Measurements from ENCODE around the gene LOC128125822.

Gene LOC128125822

GRCh38 chr6:63578757-63579156 lies 6.5 kb downstream of the LOC128125822 start:
- H3K79me2 ChIP-seq = peaks cover 2% of the 10 kb centered on the region
- H3K36me3 ChIP-seq (ENCODE audit: control insufficient read depth, insufficient read depth, low read length) = no peaks in the 10 kb centered on the region
- H3K4me2 ChIP-seq (ENCODE audit: low read length) = no peak overlapping the region
- H3K9me3 ChIP-seq (ENCODE audit: control insufficient read depth, low read length) = no peaks in the 10 kb centered on the region
- H3K27ac ChIP-seq = no peak overlapping the region
- no peaks in the 10 kb centered on the region for H3K27me3 ChIP-seq (ENCODE audit: control insufficient read depth, insufficient read depth, low read length)
- peaks cover 5% of the 10 kb centered on the region for H3K4me1 ChIP-seq
- no peak overlapping the region for H3K9ac ChIP-seq
- no peak overlapping the region for H3K4me3 ChIP-seq (ENCODE audit: low read depth, low read length)
- TF ChIP-seq CTCF (IDR thresholded peaks at IDR 0.05) = no peak
- H2AFZ ChIP-seq = no peak overlapping the region

GRCh38 chr6:63579937-63580703 lies 7.8 kb downstream of the LOC128125822 start:
- Histone ChIP-seq H3K9ac (no peak overlapping the region), H3K27me3 (ENCODE audit: control insufficient read depth, insufficient read depth, low read length) (no peaks in the 10 kb centered on the region), H3K27ac (no peak overlapping the region), H2AFZ (no peak overlapping the region), H3K36me3 (ENCODE audit: control insufficient read depth, insufficient read depth, low read length) (no peaks in the 10 kb centered on the region), H3K79me2 (no peaks in the 10 kb centered on the region), H3K4me3 (ENCODE audit: low read depth, low read length) (no peak overlapping the region), H3K4me2 (ENCODE audit: low read length) (no peak overlapping the region), H3K4me1 (no peaks in the 10 kb centered on the region), H3K9me3 (ENCODE audit: control insufficient read depth, low read length) (no peaks in the 10 kb centered on the region)
- TF ChIP-seq CTCF (IDR thresholded peaks at IDR 0.05) = no peak

- Histone ChIP-seq H3K27ac (no peak overlapping the region), H3K4me1 (no peaks in the 10 kb centered on the region), H3K36me3 (ENCODE audit: control insufficient read depth, insufficient read depth, low read length) (no peaks in the 10 kb centered on the region), H2AFZ (no peak overlapping the region), H3K27me3 (ENCODE audit: control insufficient read depth, insufficient read depth, low read length) (no peaks in the 10 kb centered on the region), H3K4me3 (ENCODE audit: low read depth, low read length) (no peak overlapping the region), H3K9ac (no peak overlapping the region), H3K4me2 (ENCODE audit: low read length) (no peak overlapping the region), H3K9me3 (ENCODE audit: control insufficient read depth, low read length) (no peaks in the 10 kb centered on the region), H3K79me2 (no peaks in the 10 kb centered on the region)
- TF ChIP-seq CTCF (IDR thresholded peaks at IDR 0.05) = no peak
These were observed 8.4 kb downstream of the LOC128125822 start for GRCh38 chr6:63580704-63580961.

- TF ChIP-seq CTCF (IDR thresholded peaks at IDR 0.05) = no peak
- Histone ChIP-seq H3K4me1 (no peaks in the 10 kb centered on the region), H3K36me3 (ENCODE audit: control insufficient read depth, insufficient read depth, low read length) (no peaks in the 10 kb centered on the region), H3K9me3 (ENCODE audit: control insufficient read depth, low read length) (no peaks in the 10 kb centered on the region), H3K4me2 (ENCODE audit: low read length) (no peak overlapping the region), H3K9ac (no peak overlapping the region), H2AFZ (no peak overlapping the region), H3K79me2 (no peaks in the 10 kb centered on the region), H3K27me3 (ENCODE audit: control insufficient read depth, insufficient read depth, low read length) (no peaks in the 10 kb centered on the region), H3K27ac (no peak overlapping the region), H3K4me3 (ENCODE audit: low read depth, low read length) (no peak overlapping the region)
These were observed 9.2 kb downstream of the LOC128125822 start for GRCh38 chr6:63581355-63582013.
